Measurements from ENCODE around the gene KIAA0825.

Gene KIAA0825

GRCh38 chr5:94402096-94402495 is 216.3 kb downstream of the KIAA0825 start:
- Histone ChIP-seq H3K27ac (ENCODE audit: insufficient read depth in 1 of 2, low read depth in 1 of 2, low read length in 2 of 2, poor library complexity in 1 of 2, severe bottlenecking in 2 of 2) (no peak overlapping the region), H3K36me3 (ENCODE audit: control insufficient read depth in 4 of 4, insufficient read depth in 4 of 4, low read length in 3 of 4) (no peaks in the 10 kb centered on the region), H3K4me3 (ENCODE audit: control insufficient read depth in 1 of 7, extremely low read depth in 1 of 7, insufficient read depth in 4 of 7, low read depth in 2 of 7, low read length in 6 of 7) (no peak overlapping the region), H3K4me1 (ENCODE audit: control extremely low read depth in 1 of 4, control insufficient read depth in 4 of 4, insufficient read depth in 4 of 4, low read length in 3 of 4) (no peaks in the 10 kb centered on the region), H3K9me3 (ENCODE audit: control extremely low read depth in 1 of 5, control insufficient read depth in 4 of 5, insufficient read depth in 2 of 5, low read depth in 1 of 5, low read length in 4 of 5) (no peaks in the 10 kb centered on the region), H3K27me3 (replicated peaks in 2 of 5; ENCODE audit: control insufficient read depth in 4 of 5, insufficient read depth in 5 of 5, low read length in 4 of 5) (no peaks in the 10 kb centered on the region)
- CTCF ChIA-PET, result no interaction called here
- no CpG with 5 or more reads among the region's 3 CpGs for WGBS (ENCODE audit: insufficient coverage)
- POLR2A ChIA-PET, result no interaction called here
- DNase-seq, result no peak

- Histone ChIP-seq H3K4me3 (ENCODE audit: control insufficient read depth in 1 of 7, extremely low read depth in 1 of 7, insufficient read depth in 4 of 7, low read depth in 2 of 7, low read length in 6 of 7) (no peak overlapping the region), H3K27me3 (replicated peaks in 2 of 5; ENCODE audit: control insufficient read depth in 4 of 5, insufficient read depth in 5 of 5, low read length in 4 of 5) (no peaks in the 10 kb centered on the region), H3K9me3 (ENCODE audit: control extremely low read depth in 1 of 5, control insufficient read depth in 4 of 5, insufficient read depth in 2 of 5, low read depth in 1 of 5, low read length in 4 of 5) (no peaks in the 10 kb centered on the region), H3K27ac (ENCODE audit: insufficient read depth in 1 of 2, low read depth in 1 of 2, low read length in 2 of 2, poor library complexity in 1 of 2, severe bottlenecking in 2 of 2) (no peak overlapping the region), H3K4me1 (ENCODE audit: control extremely low read depth in 1 of 4, control insufficient read depth in 4 of 4, insufficient read depth in 4 of 4, low read length in 3 of 4) (no peaks in the 10 kb centered on the region), H3K36me3 (ENCODE audit: control insufficient read depth in 4 of 4, insufficient read depth in 4 of 4, low read length in 3 of 4) (no peaks in the 10 kb centered on the region)
- POLR2A ChIA-PET, result no interaction called here
- CTCF ChIA-PET, result no interaction called here
- no peak for DNase-seq
Observed at GRCh38 chr5:94397508-94397907, 220.9 kb downstream of the KIAA0825 start.

- Histone ChIP-seq H3K4me3 (ENCODE audit: control insufficient read depth in 1 of 7, extremely low read depth in 1 of 7, insufficient read depth in 4 of 7, low read depth in 2 of 7, low read length in 6 of 7) (no peak overlapping the region), H3K9me3 (ENCODE audit: control extremely low read depth in 1 of 5, control insufficient read depth in 4 of 5, insufficient read depth in 2 of 5, low read depth in 1 of 5, low read length in 4 of 5) (no peaks in the 10 kb centered on the region), H3K4me1 (ENCODE audit: control extremely low read depth in 1 of 4, control insufficient read depth in 4 of 4, insufficient read depth in 4 of 4, low read length in 3 of 4) (no peaks in the 10 kb centered on the region), H3K36me3 (ENCODE audit: control insufficient read depth in 4 of 4, insufficient read depth in 4 of 4, low read length in 3 of 4) (no peaks in the 10 kb centered on the region), H3K27me3 (replicated peaks in 2 of 5; ENCODE audit: control insufficient read depth in 4 of 5, insufficient read depth in 5 of 5, low read length in 4 of 5) (no peaks in the 10 kb centered on the region), H3K27ac (ENCODE audit: insufficient read depth in 1 of 2, low read depth in 1 of 2, low read length in 2 of 2, poor library complexity in 1 of 2, severe bottlenecking in 2 of 2) (no peak overlapping the region)
- POLR2A ChIA-PET, result no interaction called here
- CTCF ChIA-PET, result no interaction called here
- DNase-seq, result no peak
Observed at GRCh38 chr5:94396687-94397086, 221.7 kb downstream of the KIAA0825 start.

GRCh38 chr5:94395468-94395867 is 222.9 kb downstream of the KIAA0825 start:
- Histone ChIP-seq H3K27me3 (replicated peaks in 2 of 5; ENCODE audit: control insufficient read depth in 4 of 5, insufficient read depth in 5 of 5, low read length in 4 of 5) (no peaks in the 10 kb centered on the region), H3K4me1 (ENCODE audit: control extremely low read depth in 1 of 4, control insufficient read depth in 4 of 4, insufficient read depth in 4 of 4, low read length in 3 of 4) (no peaks in the 10 kb centered on the region), H3K4me3 (ENCODE audit: control insufficient read depth in 1 of 7, extremely low read depth in 1 of 7, insufficient read depth in 4 of 7, low read depth in 2 of 7, low read length in 6 of 7) (no peak overlapping the region), H3K9me3 (ENCODE audit: control extremely low read depth in 1 of 5, control insufficient read depth in 4 of 5, insufficient read depth in 2 of 5, low read depth in 1 of 5, low read length in 4 of 5) (no peaks in the 10 kb centered on the region), H3K36me3 (ENCODE audit: control insufficient read depth in 4 of 4, insufficient read depth in 4 of 4, low read length in 3 of 4) (no peaks in the 10 kb centered on the region), H3K27ac (ENCODE audit: insufficient read depth in 1 of 2, low read depth in 1 of 2, low read length in 2 of 2, poor library complexity in 1 of 2, severe bottlenecking in 2 of 2) (no peak overlapping the region)
- POLR2A ChIA-PET, result no interaction called here
- DNase-seq, result no peak
- CTCF ChIA-PET, result no interaction called here
- 100% methylated on average over 1 of the region's 1 CpG for WGBS (ENCODE audit: insufficient coverage)

- ChIA-PET POLR2A (no interaction called here), CTCF (no interaction called here)
- no peaks in the 10 kb centered on the region for H3K36me3 ChIP-seq (ENCODE audit: control insufficient read depth in 4 of 4, insufficient read depth in 4 of 4, low read length in 3 of 4)
- no peak for DNase-seq
- no peak overlapping the region for H3K27ac ChIP-seq (ENCODE audit: insufficient read depth in 1 of 2, low read depth in 1 of 2, low read length in 2 of 2, poor library complexity in 1 of 2, severe bottlenecking in 2 of 2)
- H3K9me3 ChIP-seq (ENCODE audit: control extremely low read depth in 1 of 5, control insufficient read depth in 4 of 5, insufficient read depth in 2 of 5, low read depth in 1 of 5, low read length in 4 of 5), result no peaks in the 10 kb centered on the region
- H3K27me3 ChIP-seq (replicated peaks in 2 of 5; ENCODE audit: control insufficient read depth in 4 of 5, insufficient read depth in 5 of 5, low read length in 4 of 5), result no peaks in the 10 kb centered on the region
- WGBS (ENCODE audit: insufficient coverage), result 100% methylated on average over 1 of the region's 1 CpG
- no peaks in the 10 kb centered on the region for H3K4me1 ChIP-seq (ENCODE audit: control extremely low read depth in 1 of 4, control insufficient read depth in 4 of 4, insufficient read depth in 4 of 4, low read length in 3 of 4)
- no peak overlapping the region for H3K4me3 ChIP-seq (ENCODE audit: control insufficient read depth in 1 of 7, extremely low read depth in 1 of 7, insufficient read depth in 4 of 7, low read depth in 2 of 7, low read length in 6 of 7)
Observed at GRCh38 chr5:94391996-94392395, 226.4 kb downstream of the KIAA0825 start.

- CTCF ChIA-PET, result no interaction called here
- H3K9me3 ChIP-seq (ENCODE audit: control extremely low read depth in 1 of 5, control insufficient read depth in 4 of 5, insufficient read depth in 2 of 5, low read depth in 1 of 5, low read length in 4 of 5), result no peaks in the 10 kb centered on the region
- H3K4me1 ChIP-seq (ENCODE audit: control extremely low read depth in 1 of 4, control insufficient read depth in 4 of 4, insufficient read depth in 4 of 4, low read length in 3 of 4), result no peaks in the 10 kb centered on the region
- POLR2A ChIA-PET, result no interaction called here
- no peak for DNase-seq
- no peaks in the 10 kb centered on the region for H3K27me3 ChIP-seq (replicated peaks in 2 of 5; ENCODE audit: control insufficient read depth in 4 of 5, insufficient read depth in 5 of 5, low read length in 4 of 5)
- no peak overlapping the region for H3K4me3 ChIP-seq (ENCODE audit: control insufficient read depth in 1 of 7, extremely low read depth in 1 of 7, insufficient read depth in 4 of 7, low read depth in 2 of 7, low read length in 6 of 7)
- H3K36me3 ChIP-seq (ENCODE audit: control insufficient read depth in 4 of 4, insufficient read depth in 4 of 4, low read length in 3 of 4), result peaks cover 0 to 3% (median 0%) of the 10 kb centered on the region in 4 experiments
- no peak overlapping the region for H3K27ac ChIP-seq (ENCODE audit: insufficient read depth in 1 of 2, low read depth in 1 of 2, low read length in 2 of 2, poor library complexity in 1 of 2, severe bottlenecking in 2 of 2)
Observed at GRCh38 chr5:94389515-94389899, 228.9 kb downstream of the KIAA0825 start.

- Histone ChIP-seq H3K9me3 (ENCODE audit: control extremely low read depth in 1 of 5, control insufficient read depth in 4 of 5, insufficient read depth in 2 of 5, low read depth in 1 of 5, low read length in 4 of 5) (no peaks in the 10 kb centered on the region), H3K4me3 (ENCODE audit: control insufficient read depth in 1 of 7, extremely low read depth in 1 of 7, insufficient read depth in 4 of 7, low read depth in 2 of 7, low read length in 6 of 7) (no peak overlapping the region), H3K36me3 (ENCODE audit: control insufficient read depth in 4 of 4, insufficient read depth in 4 of 4, low read length in 3 of 4) (peaks cover 0 to 3% (median 0%) of the 10 kb centered on the region in 4 experiments), H3K27me3 (replicated peaks in 2 of 5; ENCODE audit: control insufficient read depth in 4 of 5, insufficient read depth in 5 of 5, low read length in 4 of 5) (no peaks in the 10 kb centered on the region), H3K4me1 (ENCODE audit: control extremely low read depth in 1 of 4, control insufficient read depth in 4 of 4, insufficient read depth in 4 of 4, low read length in 3 of 4) (no peaks in the 10 kb centered on the region), H3K27ac (ENCODE audit: insufficient read depth in 1 of 2, low read depth in 1 of 2, low read length in 2 of 2, poor library complexity in 1 of 2, severe bottlenecking in 2 of 2) (no peak overlapping the region)
- WGBS (ENCODE audit: insufficient coverage), result 94% methylated on average over 3 of the region's 3 CpGs
- POLR2A ChIA-PET, result no interaction called here
- no peak for DNase-seq
- CTCF ChIA-PET, result no interaction called here
Observed at GRCh38 chr5:94388773-94389514, 229.5 kb downstream of the KIAA0825 start.
